Smooth muscle cell (in vitro differentiated cells): ENCODE results near the gene SH2D6. TPM values are rescaled to one million over a fixed set of nuclear protein-coding genes. Genes with fewer than 3 reads are reported as not detected.

Source experiments
- DNase-seq: peaks from one replicate; lab custom pipeline; 2025; ENCODE audit not compliant: unreplicated experiment; lab: John Stamatoyannopoulos, UW
- H2AFZ ChIP-seq: fragments of 200-600 bp; sonication (generic); 2 replicates; pipeline ENCODE4 v1.6.0; 2016; ENCODE audit warnings: antibody characterized with exemption, low read depth, mild to moderate bottlenecking
- H3F3A ChIP-seq: fragments of 200-600 bp; sonication (generic); 2 replicates; pipeline ENCODE4 v1.6.0; 2017; ENCODE audit warnings: antibody characterized with exemption, low read depth
- H3K27ac ChIP-seq: fragments of 200-600 bp; sonication (generic); 2 replicates; pipeline ENCODE4 v1.5.1; 2016; ENCODE audit warnings: low read depth, mild to moderate bottlenecking
- H3K27me3 ChIP-seq: fragments of 200-600 bp; sonication (generic); 2 replicates; pipeline ENCODE4 v1.6.1; 2016; ENCODE audit warnings: low read depth, mild to moderate bottlenecking
- H3K36me3 ChIP-seq: fragments of 200-600 bp; sonication (generic); 2 replicates; pipeline ENCODE4 v1.5.1; 2016; ENCODE audit warnings: low read depth
- H3K4me1 ChIP-seq: fragments of 200-600 bp; sonication (generic); 2 replicates; pipeline ENCODE4 v1.5.1; 2016; ENCODE audit warnings: low read depth
- H3K4me2 ChIP-seq: fragments of 200-600 bp; sonication (generic); 2 replicates; pipeline ENCODE4 v1.6.0; 2016; ENCODE audit warnings: mild to moderate bottlenecking
- H3K4me3 ChIP-seq: fragments of 200-600 bp; sonication (generic); 2 replicates; pipeline ENCODE4 v1.5.1; 2016; ENCODE audit warnings: mild to moderate bottlenecking
- H3K79me2 ChIP-seq: fragments of 200-600 bp; sonication (generic); 2 replicates; pipeline ENCODE4 v1.6.0; 2016; ENCODE audit warnings: low read depth, mild to moderate bottlenecking
- H3K9ac ChIP-seq: fragments of 200-600 bp; sonication (generic); 2 replicates; pipeline ENCODE4 v1.6.0; 2016; ENCODE audit warnings: low read depth
- H3K9me3 ChIP-seq: fragments of 200-600 bp; sonication (generic); replicated peaks from 2 replicates; pipeline ENCODE4 v1.5.1; 2016; ENCODE audit warnings: low read depth
- H4K20me1 ChIP-seq: fragments of 200-600 bp; sonication (generic); 2 replicates; pipeline ENCODE4 v1.6.0; 2016; ENCODE audit warnings: low read depth
- WGBS: methylation state at CpG from one replicate; pipeline ENCODE4 v1.1.7; 2016; ENCODE audit warnings: low lambda C conversion rate; 5-methylcytosine and 5-hydroxymethylcytosine counted together
- polyA plus RNA-seq: library from polyadenylated mRNA; unstranded; fragments of >200 nt; fragmentation: Nextera tagmentation; extraction: Ambion mirVana; gene quantifications from 2 replicates; pipeline ENCODE4 v1.2.1, GENCODE V29; 2016
- total RNA-seq: library from RNA; depleted of rRNA; stranded (reverse); fragments of >200 nt; gene quantifications from 2 replicates; pipeline ENCODE4 v1.2.3, GENCODE V29; 2014
- TF ChIP-seq, protein P1 (sequence below): fragments of 200-600 bp; sonication (generic); IDR thresholded peaks from 2 replicates; pipeline ENCODE4 v1.5.1; 2017; ENCODE audit warnings: borderline replicate concordance, mild to moderate bottlenecking, antibody characterized with exemption; ENCODE audit not compliant: insufficient read depth, poor library complexity, severe bottlenecking

The SH2D6 gene
- total and polyA plus RNA-seq, 2 experiments from 2014 or later: not detected

DNA sequence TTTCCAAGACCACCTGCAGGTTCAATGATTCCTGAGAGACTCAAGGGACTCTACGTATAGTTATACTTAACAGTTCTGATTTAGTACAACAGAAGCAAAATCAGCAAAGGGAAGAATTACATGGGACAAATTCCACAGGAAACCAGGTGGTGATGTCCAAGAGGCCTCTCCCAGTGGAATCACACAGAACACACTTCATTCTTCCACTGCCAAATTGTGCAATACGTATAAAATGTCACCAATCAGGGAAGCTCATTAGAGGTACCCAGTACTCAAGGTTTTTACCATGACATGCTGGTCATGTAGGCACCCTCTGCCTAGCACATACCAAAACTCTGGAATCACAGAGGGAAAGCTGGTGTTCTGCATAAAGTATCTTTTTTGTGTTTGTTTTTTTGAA lies 30.8 kb upstream of the SH2D6 start:
- Histone ChIP-seq H2AFZ (no peak overlapping the region), H3K9ac (no peak overlapping the region), H3K4me3 (no peak overlapping the region), H3K4me2 (no peak overlapping the region), H3K4me1 (no peaks in the 10 kb centered on the region), H3K9me3 (no peaks in the 10 kb centered on the region), H3K79me2 (no peaks in the 10 kb centered on the region), H3F3A (no peaks in the 10 kb centered on the region), H3K27ac (no peak overlapping the region), H3K27me3 (no peaks in the 10 kb centered on the region), H3K36me3 (no peaks in the 10 kb centered on the region), H4K20me1 (no peaks in the 10 kb centered on the region)
- WGBS: 100% methylated on average over 2 of the region's 2 CpGs
- no peak for DNase-seq
- TF ChIP-seq, protein P1, sequence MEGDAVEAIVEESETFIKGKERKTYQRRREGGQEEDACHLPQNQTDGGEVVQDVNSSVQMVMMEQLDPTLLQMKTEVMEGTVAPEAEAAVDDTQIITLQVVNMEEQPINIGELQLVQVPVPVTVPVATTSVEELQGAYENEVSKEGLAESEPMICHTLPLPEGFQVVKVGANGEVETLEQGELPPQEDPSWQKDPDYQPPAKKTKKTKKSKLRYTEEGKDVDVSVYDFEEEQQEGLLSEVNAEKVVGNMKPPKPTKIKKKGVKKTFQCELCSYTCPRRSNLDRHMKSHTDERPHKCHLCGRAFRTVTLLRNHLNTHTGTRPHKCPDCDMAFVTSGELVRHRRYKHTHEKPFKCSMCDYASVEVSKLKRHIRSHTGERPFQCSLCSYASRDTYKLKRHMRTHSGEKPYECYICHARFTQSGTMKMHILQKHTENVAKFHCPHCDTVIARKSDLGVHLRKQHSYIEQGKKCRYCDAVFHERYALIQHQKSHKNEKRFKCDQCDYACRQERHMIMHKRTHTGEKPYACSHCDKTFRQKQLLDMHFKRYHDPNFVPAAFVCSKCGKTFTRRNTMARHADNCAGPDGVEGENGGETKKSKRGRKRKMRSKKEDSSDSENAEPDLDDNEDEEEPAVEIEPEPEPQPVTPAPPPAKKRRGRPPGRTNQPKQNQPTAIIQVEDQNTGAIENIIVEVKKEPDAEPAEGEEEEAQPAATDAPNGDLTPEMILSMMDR: no peak

DNA sequence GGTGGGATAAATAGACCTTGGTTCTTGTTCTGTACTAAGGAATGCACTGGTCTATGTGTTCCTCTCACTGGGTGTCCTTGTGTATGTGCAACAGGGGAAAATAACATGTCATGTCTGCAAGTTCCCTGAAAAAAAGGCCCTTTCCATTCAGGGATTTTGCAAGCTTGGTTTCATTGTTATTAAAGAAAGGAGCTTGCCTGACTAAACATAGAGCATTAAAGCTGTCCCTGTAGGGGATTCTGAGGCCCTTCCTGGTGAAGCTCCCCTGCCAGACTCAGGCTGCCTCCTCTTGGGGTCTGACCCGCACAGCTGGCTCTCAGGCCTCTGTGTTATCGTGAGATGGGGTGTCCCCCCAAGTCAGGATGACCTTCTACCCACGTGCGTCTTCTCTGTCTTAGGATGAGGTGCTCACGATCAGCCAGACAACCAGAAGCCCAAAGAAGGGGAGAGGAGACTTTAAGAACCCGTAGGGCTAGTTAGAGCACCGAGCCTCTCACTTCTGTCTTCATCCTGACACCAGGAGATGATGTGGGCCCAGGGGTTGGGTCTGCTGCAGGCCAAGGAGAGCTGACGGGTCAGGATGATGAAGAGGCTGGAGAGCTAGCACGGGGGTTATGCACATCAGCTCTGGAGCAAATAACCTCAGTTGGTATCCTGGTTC lies 29.5 kb upstream of the SH2D6 start:
- Histone ChIP-seq H3K36me3 (no peaks in the 10 kb centered on the region), H3K27ac (no peak overlapping the region), H3F3A (no peaks in the 10 kb centered on the region), H3K9me3 (no peaks in the 10 kb centered on the region), H3K9ac (no peak overlapping the region), H3K4me1 (no peaks in the 10 kb centered on the region), H3K79me2 (no peaks in the 10 kb centered on the region), H3K27me3 (no peaks in the 10 kb centered on the region), H4K20me1 (no peaks in the 10 kb centered on the region), H3K4me3 (no peak overlapping the region), H3K4me2 (no peak overlapping the region), H2AFZ (no peak overlapping the region)
- DNase-seq: no peak
- TF ChIP-seq, protein P1: no peak
- WGBS: 93% methylated on average over 9 of the region's 9 CpGs

DNA sequence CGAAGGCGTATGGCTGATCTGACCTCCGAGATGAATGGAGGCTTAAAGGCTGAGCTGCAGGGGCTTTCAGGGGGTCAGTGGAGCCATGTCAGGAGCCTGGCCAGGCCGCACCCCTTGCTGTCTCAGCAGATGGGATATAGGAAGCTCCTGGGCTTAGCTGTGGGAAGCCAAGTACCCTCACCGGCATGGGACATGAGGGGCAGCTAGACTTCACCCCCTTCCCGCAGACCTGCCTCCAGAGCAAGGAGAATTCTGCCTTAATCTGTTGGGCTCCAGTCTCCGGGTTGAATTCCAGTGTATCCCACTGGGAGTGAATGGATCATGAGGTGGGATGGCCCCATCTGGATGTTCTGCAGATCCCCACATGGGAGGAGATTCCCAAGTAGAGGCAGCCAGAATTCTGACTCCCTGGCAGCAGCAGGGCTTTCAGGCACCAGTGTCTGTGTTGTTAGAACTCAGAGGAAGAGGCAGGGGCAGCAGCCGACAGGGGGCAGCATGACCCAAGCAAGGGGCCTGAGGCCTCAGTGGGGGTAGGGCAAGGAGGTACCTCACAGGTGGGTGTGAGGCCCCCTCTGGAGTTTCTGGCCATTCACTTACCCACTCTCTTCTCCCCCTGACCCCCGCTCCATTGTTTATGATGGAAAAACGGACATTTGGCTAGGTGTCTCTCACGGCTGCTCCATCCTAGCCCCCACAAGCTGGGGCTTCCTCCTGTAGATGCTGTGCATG lies 27.4 kb upstream of the SH2D6 start:
- Histone ChIP-seq H4K20me1 (no peaks in the 10 kb centered on the region), H3K4me1 (no peaks in the 10 kb centered on the region), H3K4me3 (no peak overlapping the region), H2AFZ (no peak overlapping the region), H3K9ac (no peak overlapping the region), H3K27me3 (no peaks in the 10 kb centered on the region), H3F3A (no peaks in the 10 kb centered on the region), H3K79me2 (no peaks in the 10 kb centered on the region), H3K9me3 (no peaks in the 10 kb centered on the region), H3K27ac (no peak overlapping the region), H3K36me3 (no peaks in the 10 kb centered on the region), H3K4me2 (no peak overlapping the region)
- WGBS: 85% methylated on average over 11 of the region's 11 CpGs
- TF ChIP-seq, protein P1: peak; percentile 46
- no peak for DNase-seq
